GM18873 (cell line): ENCODE results near the gene AGBL4.
"Not testable (repeated sequence)": the region's sequence is repeated elsewhere in the genome, so short reads cannot be mapped to it uniquely, and the experiment has no call there.

Source experiments
- ATAC-seq: cut with Tn5 transposase; IDR thresholded peaks from one replicate; pipeline ENCODE4 v1.9.1; 2021; ENCODE audit warnings: mild to moderate bottlenecking, moderate library complexity, moderate number of reproducible peaks; ENCODE audit not compliant: unreplicated experiment, low FRiP score

The AGBL4 gene

DNA sequence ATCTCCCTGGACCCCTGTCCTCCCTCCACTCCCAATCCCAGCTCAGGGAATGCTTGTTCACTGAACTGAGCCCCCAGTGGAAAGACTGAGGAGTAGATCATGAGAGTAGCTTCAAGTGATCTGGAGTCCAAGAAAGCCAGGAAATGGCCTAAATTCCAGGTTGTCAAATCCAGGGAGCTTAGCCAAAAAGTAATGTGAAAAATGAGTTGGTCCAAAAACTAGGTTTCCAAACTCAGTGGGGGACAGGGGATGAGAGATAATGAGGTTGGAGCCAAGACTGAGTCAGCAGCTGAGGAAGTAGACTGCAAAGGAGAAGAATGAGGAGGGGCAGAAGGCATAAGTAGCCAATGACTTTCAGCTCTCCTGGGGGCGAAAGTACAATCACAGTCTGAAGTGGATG, 963.0 kb downstream of the AGBL4 start:
- no peak for ATAC-seq

DNA sequence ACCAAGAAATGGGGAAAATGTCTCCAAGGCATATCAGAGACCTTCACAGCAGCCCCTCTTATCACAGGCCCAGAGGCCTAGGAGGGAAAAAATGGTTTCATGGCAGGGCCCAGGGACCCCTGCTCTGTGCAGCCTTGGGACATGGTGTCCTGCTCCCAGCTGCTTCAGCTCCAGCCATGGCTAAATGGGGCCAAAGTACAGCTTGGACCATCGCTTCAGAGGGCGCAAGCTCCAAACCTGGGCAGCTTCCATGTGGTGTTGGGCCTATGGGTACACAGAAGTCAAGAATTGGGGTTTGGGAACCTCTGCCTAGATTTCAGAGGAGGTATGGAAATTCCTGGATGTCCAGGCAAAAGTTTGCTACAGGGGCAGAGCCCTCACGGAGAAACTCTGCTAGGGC, 964.7 kb downstream of the AGBL4 start:
- ATAC-seq: no peak

DNA sequence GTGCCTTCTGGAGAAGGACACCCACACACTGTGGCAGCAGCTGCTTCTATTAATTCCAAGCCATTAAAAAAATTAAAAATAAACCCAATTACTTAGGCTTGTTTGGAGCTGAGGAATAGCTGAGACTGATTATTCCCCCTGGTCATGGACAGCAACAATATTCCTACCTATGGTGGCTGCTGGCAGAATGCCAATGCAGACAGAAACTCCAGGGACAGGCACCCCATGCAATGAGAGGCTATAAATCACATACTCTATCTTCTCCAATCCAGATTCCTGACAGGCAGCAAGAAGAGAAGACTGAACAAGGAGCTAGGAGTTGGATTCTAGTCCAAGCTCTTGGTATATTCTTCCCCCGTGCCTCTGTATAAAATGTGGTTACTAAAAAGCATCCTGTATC, 971.7 kb downstream of the AGBL4 start:
- ATAC-seq: no peak

DNA sequence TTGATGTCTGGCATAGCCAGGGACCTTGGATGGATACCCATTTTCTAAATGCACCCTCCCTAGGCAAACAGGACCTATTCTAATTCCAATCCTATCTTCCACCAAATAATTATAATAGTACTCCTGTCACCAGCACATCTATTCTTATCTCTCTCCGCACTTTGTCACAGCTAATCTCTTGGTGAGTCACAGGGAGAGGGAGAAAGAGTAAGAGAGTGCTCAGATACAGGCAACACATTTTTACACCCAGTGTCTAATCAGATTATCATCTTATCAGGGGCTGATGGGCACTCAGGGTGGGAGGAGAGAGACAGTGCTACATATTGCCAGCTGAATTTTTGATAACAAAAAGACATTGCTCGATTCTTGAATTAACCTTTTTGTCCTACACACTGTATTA, 972.1 kb downstream of the AGBL4 start:
- no peak for ATAC-seq

DNA sequence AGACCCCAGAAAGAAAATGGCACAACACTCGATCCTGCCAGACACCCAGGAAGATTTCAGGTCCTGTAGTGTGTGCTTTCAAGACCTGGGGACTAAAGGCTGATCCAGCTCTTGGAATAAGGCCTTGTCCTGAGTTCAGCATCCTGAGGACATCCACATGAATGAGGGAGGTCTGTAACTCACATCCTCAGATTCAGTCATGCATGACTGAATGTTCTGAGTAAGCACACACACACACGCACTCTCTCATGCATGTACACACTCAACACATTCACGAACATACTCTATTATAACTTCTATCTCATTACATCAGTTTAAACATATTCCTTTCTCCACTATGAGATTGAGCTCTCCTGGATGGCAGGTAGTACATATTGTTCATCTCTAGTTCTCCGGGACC, 973.7 kb downstream of the AGBL4 start:
- ATAC-seq: no peak

DNA sequence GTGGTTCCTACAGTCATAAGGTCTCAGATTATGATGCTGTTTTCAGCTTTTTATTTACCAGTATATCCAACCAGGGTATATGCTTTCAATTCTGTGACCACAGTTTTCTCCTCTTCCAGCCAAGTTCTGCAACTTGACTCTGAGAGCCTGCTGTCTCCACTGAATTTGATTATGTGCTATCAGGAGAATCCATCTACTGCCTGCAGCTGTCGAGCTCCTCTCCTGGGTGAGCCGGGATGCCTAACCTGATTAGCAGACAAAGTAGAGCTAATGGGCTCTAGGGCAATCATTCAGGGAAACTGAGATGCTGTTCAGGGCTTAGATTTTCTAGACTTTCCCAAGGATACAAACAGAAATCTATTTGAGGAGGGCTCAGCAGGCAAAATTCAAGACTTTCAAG, 975.6 kb downstream of the AGBL4 start:
- no peak for ATAC-seq

DNA sequence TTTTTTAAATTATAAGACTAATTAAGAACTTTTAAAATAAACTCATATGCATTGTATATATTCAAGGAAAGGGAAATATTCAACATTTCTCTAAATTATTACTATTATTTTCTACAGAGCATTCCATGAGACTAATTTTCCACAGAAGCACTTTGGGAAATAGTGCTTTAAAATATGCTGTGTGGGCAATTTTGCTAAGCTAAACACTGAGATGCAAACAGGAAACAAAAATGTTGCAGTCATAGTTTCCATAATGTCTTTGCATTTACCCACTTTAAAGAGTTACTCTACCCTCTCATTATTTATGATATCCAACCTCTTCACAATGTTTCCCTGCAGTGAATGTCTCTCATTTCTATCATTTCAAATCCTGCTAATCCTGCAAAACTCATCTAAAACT, 977.4 kb downstream of the AGBL4 start:
- ATAC-seq: no peak

DNA sequence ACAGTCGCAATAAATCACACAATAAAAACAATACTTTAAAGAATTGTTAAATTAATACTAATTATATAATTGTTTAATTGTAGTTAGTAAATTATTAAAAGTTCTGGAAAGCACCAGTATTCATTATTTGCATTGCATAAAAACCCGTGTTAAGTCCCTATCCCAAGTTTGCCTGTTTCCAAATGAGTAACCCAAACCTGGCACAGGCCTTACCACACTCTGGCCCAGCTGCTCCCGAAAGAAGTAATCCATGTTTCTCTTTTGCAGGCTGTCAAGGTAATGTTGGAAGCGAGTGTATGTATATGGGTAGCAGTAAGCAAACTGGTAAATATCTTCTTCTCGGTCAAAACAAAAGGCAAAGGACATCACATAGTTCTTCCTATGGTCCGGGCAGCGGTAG, 978.4 kb downstream of the AGBL4 start:
- ATAC-seq: no peak

DNA sequence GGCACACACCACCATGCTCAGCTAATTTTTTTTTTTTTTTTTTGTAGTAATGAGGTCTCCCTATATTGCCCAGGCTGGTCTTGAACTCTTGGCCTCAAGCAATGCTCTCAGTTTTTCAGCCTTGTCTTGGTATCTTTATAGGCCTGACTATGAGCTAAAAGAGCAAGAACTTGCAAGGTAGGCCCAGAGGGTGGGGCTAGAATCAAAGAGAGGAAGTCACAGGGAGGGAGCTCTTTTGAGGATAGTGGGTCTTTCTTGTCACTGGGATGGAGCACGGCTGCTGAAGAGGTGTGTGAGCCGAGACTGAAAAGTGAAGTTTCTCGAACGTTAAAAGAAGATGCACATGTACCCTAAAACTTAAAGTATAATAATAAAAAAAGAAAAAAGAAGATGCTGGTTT, 987.1 kb downstream of the AGBL4 start:
- ATAC-seq: no peak

DNA sequence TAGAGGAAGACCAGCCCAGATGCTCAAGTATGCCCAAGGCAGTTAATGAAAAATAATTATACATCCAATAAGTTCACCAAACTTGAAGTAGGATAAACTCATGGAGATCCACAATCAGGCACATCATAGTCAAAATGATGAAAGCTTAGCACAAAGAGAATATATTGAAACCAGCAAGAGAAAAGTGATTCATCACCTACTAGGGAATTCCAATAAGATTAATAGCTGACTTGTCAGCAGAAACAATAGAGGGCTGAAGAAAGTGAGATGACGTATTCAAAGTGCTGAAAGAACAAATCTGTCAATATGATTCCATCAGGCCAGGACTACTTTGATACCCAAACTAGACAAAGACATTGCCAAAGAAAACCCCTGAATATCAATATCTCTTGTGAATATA, 995.4 kb downstream of the AGBL4 start:
- ATAC-seq: no peak

DNA sequence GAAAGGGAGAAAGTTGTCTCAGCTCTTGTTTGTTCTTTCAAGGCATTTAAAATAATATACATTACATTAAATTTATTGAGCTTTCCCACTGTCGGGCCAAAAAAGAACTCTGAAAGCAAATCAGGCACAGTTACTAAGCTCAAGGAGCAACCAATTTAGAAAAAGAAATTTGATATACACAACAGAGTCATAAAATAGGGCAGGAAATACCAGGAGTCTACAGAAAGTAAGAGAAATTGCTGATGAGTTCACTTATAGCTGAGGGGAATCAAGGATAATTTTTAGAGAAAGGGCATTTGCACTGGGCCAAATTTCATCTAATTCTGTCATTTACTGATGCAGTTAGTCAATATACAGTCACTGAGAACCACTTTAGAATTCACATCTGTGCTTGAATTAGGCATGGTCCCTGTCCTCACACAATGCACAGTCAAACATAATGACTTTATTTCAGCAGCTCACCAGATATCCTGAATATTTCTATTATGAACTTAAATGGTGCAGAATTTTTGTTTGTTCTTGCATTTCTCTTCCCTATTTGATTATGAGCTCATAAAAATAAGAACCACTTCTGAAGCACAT, 997.4 kb downstream of the AGBL4 start:
- no peak for ATAC-seq

DNA sequence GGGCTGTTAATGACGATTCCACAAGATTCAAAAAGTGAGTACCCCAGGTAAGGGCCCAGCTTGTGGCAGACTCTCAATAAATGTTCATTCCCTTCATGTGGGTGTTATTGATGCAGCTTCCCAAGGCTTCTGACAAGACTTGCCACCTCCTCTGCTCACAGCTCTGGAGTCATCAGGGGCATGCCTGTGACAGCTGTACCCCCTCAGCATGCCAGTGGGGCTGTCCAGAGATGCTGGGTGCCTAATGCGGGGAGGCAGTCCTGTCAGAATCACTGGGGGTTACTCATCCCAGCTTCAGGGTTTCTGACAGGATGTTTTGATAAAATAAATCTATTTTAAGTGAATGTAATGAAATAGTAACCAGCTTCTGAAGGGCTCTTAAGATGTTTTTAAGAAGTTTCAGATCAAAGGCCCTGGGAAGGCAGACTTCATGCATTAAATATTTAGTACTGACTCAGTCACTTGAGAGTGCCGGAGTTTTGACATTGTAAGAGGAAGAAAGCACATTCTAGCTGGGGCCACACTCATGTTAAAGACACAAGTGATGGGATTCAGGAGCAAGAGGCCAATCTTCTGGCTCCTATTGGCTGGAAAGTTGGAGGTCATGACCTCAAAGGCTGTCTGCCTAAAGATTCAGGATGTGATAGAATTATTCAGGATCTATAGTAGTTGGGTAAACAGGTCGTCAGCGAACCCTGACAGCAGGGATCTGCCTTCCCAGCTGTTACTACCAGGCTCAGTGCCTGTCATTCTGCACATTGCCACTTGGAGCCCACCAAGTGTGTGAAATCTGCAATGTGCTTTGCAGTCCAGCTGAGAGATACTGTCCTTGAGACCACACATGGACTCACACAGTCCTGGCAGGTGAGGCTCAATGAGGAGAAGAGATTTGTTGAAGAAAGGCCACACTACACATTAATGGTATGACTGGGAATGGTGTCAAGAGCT, 1007.5 kb downstream of the AGBL4 start:
- ATAC-seq: no peak

DNA sequence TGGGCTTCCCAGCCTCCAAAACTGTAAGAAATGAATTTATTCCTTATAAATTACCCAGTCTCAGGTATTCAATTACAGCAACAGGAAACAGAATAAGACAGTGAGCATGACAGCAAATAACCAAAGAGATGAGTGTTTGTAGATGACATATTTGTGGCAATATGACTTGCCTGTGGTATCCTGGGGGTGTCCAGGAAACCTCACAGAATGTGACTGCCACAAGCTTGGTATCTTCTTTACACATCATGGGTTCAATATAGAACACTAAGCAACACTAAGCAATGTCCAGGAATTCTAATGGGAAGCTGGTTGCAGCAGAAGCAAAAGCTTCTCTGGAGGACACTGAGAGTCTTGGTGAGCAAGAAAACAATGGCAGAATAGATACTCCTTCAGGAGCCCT, 1010.7 kb downstream of the AGBL4 start:
- ATAC-seq: no peak

DNA sequence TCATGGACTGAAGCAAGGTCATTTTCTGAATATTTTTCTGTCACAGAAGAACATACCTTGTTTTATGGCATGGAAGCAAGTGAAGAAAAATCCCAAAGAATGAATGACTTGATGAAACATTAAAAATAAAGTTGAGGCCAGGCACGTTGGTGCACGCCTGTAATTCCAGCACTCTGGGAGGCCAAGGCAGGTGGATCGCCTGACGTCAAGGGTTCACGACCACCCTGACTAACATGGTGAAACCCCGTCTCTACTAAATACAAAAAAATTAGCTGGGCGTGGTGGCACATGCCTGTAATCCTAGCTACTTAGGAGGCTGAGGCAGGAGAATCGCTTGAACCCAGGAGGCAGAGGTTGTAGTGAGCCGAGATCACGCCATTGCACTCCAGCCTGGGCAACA, 1020.8 kb downstream of the AGBL4 start:
- not testable (repeated sequence) for ATAC-seq

DNA sequence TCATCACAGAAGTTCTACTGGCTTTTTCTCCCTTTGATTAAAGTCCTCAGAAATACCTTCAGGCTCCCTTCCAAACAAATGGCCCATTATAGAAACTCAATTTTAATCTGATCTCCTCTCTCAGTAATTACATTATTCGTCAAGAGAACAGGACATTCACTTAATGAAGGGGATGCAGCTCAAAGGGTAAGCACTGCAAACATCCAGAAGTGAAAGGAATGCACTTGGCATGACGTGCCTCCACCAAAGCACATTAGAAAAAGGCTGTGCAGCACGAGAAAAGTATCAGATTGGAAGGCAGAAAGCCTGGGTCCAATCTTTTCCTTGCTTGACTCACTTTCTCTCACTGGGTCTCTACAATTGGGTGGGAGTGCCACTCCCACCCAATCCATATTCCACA, 1024.4 kb downstream of the AGBL4 start:
- no peak for ATAC-seq

DNA sequence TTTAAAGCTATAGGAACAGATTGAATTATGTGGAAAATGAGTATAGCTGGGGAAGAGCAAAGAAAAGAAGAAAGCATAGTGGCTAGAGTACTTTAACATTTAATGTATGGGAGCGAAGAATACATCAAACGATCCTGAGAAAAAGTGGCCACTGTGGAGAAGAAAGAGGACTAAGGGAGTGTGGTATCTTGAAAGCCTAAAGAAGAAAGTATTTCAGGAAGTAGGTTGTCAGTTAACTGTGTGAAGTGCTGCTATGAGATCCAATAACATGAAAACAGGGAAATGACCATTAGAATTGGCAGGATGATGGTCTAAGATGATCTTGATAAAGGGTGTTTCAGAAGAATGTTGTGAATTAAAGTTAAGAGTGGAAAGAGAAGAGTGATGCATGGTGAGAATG, 1027.4 kb downstream of the AGBL4 start:
- no peak for ATAC-seq

DNA sequence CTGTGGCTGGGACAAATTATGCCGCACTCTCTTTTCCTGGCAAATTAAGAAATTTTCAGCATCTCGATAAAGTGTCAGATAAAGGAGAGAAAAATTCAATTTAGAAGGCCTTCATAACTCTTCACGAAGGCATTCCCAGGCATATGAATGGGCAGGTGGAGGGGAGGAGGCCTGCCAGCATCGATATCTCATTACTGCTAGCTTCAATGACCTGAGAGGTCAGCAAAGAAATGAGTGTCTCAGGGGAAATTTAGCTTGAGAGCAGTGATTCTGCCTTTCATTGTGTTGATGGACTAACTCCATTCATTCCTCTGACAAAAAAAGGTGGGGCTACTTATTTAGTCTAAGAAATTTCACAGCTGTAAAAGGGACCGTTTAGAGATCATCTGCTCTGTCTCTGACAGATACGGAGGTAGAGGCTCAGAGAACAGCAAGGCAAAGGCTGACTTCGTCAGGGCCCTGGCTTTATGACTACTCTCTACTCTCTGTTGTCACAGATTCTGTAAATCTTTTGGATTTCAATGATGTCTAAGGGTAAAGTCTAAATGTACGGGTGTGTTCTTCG, 1035.0 kb downstream of the AGBL4 start:
- ATAC-seq: no peak

DNA sequence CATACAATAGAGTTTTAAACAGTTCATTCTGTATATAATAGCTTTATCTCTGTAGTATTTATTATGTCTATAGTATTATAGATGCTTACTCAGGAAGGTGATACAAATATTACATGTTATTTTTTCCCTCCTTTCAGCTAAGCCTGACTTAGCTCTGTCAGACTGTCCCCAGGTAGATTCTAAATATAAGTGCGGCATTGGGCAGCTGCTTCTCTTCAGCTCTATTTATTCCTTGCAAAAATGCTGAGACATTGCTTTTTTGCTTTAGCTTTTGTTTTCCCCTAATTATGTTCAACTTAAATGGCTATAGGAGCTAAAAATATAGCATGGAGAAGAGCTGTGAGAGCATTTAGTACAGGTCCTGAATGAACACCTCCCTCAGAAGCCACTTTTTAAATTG, 1043.8 kb downstream of the AGBL4 start:
- no peak for ATAC-seq

DNA sequence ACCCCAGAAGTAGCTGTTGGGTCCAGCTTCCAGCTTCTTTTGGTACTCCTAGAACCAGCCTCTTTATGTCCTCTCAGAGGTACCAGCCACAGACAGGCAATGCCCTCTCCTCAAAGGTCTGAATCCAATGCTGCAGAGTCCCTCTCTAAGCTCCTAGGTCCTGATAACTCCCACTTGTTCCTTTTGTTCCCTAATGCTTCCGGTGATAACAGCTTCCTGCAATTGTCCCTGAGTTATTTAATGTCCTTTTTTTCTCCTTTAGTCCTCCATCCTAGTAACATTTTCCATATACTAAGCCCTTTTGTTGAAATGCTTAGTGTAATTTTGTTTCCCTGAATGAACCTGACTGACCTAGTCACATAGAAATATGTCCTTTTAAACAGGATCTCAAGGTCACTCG, 1045.3 kb downstream of the AGBL4 start:
- ATAC-seq: no peak

DNA sequence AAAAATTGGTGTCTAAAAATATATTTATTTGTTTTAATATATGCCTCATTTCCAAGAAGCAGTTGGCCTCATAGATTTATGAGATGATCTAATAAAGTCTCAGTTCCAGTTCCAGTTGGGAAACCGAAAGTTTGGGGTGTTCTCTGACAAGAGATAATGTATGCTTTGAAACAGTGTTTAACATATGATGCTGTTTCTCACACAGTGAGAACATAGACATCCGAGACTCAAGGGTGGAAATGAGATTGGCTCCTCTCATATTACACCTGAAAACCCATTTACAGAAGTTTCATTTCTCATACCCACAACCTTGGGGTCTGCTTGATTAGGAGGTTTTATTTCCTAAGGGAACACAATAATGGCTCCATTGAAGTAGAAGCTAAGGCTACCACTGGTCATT, 1046.5 kb downstream of the AGBL4 start:
- no peak for ATAC-seq

DNA sequence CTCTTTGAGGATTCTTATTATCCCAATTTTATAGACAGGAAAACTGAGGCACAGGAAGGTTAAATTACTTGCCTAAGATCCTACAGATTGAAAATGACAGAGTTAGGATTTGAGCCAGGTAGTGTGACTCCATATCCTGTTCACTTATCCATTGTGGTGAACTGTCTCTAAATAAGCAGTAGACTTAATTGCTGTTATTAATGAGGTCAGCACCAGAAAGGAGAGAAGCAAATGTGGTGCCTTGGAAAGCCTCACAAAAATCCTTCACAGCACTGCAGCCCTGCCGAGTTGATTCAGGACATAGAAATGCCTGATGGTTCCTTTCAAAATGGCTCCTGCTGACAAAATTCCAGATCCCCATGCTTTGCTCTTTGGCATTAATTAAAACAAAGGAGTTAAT, 1053.8 kb downstream of the AGBL4 start:
- no peak for ATAC-seq

DNA sequence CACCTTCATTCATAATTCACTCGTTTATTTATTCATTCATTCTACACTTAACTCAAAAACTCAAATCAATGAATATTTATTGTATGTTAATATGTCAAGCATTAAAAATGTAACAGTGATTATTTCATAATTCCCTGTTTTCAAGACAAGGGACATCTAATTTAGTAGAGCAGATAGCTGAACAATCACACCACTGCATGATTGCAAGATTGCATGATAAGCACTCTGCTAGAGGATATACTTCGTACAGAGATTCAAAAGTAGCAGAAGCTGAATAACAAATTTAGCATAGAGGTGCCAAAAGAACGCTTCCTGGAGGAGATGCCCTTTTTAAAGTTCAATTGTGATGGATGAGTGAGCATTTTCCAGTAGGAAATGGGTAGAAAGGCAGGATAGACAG, 1056.4 kb downstream of the AGBL4 start:
- ATAC-seq: no peak
